H9 (cell line): ENCODE data around the gene MEIOSIN. TPM values are rescaled to one million over a fixed set of nuclear protein-coding genes. Genes with fewer than 3 reads are reported as not detected.

Source experiments
- DNase-seq: peaks from one replicate; pipeline ENCODE4 v3.0.0-alpha.2; 2017
- H2AFZ ChIP-seq: one replicate; pipeline ENCODE4 v1.6.1; 2013; ENCODE audit warnings: mild to moderate bottlenecking, low read length, control low read depth, moderate library complexity
- H2AK5ac ChIP-seq: 2 replicates; pipeline ENCODE4 v1.6.1; 2013; ENCODE audit warnings: low read length, control low read depth, mixed read lengths; ENCODE audit not compliant: insufficient read length
- H2BK120ac ChIP-seq: one replicate; pipeline ENCODE4 v1.6.1; 2013; ENCODE audit warnings: low read depth, mild to moderate bottlenecking, low read length, control low read depth, inconsistent platforms; ENCODE audit not compliant: poor library complexity, severe bottlenecking
- H2BK12ac ChIP-seq: 2 replicates; pipeline ENCODE4 v1.6.1; 2013; ENCODE audit warnings: low read length, control low read depth, mixed read lengths, low read depth; ENCODE audit not compliant: insufficient read length
- H2BK15ac ChIP-seq: 2 replicates; pipeline ENCODE4 v1.6.1; 2013; ENCODE audit warnings: low read depth, low read length, control low read depth
- H2BK20ac ChIP-seq: one replicate; pipeline ENCODE4 v1.6.1; 2013; ENCODE audit warnings: low read depth, mild to moderate bottlenecking, low read length, control low read depth, inconsistent platforms; ENCODE audit not compliant: poor library complexity, severe bottlenecking
- H2BK5ac ChIP-seq: 2 replicates; pipeline ENCODE4 v1.6.1; 2013; ENCODE audit warnings: low read length, control low read depth, mixed read lengths; ENCODE audit not compliant: insufficient read length
- H3K14ac ChIP-seq: 2 replicates; pipeline ENCODE4 v1.6.1; 2013; ENCODE audit warnings: low read length, control low read depth; ENCODE audit not compliant: insufficient read depth
- H3K18ac ChIP-seq: 2 replicates; pipeline ENCODE4 v1.6.1; 2013; ENCODE audit warnings: low read depth, mild to moderate bottlenecking, mixed read lengths, low read length, control low read depth; ENCODE audit not compliant: insufficient read length
- H3K23ac ChIP-seq: 2 replicates; pipeline ENCODE4 v1.6.1; 2013; ENCODE audit warnings: low read length, control low read depth, mixed read lengths, low read depth; ENCODE audit not compliant: insufficient read length
- H3K23me2 ChIP-seq: 2 replicates; pipeline ENCODE4 v1.6.1; 2013; ENCODE audit warnings: low read depth, mild to moderate bottlenecking, mixed read lengths, low read length, control low read depth; ENCODE audit not compliant: insufficient read length, poor library complexity, severe bottlenecking
- H3K27ac ChIP-seq: 2 replicates; pipeline ENCODE4 v1.5.1; 2013; ENCODE audit warnings: low read length, control low read depth, mixed read lengths, low read depth; ENCODE audit not compliant: insufficient read length
- H3K27me3 ChIP-seq: 2 replicates; pipeline ENCODE4 v1.6.1; 2013; ENCODE audit warnings: low read length, control low read depth, inconsistent platforms; ENCODE audit not compliant: insufficient read depth
- H3K4ac ChIP-seq: 2 replicates; pipeline ENCODE4 v1.6.1; 2013; ENCODE audit warnings: low read depth, mild to moderate bottlenecking, control low read depth, inconsistent platforms, low read length, moderate library complexity
- H3K4me1 ChIP-seq: 2 replicates; pipeline ENCODE4 v1.6.1; 2013; ENCODE audit warnings: low read length, control low read depth, inconsistent platforms; ENCODE audit not compliant: insufficient read depth
- H3K4me2 ChIP-seq: 2 replicates; pipeline ENCODE4 v1.6.1; 2013; ENCODE audit warnings: low read length, control low read depth, mixed read lengths; ENCODE audit not compliant: insufficient read length, insufficient read depth
- H3K56ac ChIP-seq: 2 replicates; pipeline ENCODE4 v1.6.1; 2013; ENCODE audit warnings: low read depth, mild to moderate bottlenecking, mixed read lengths, low read length, control low read depth; ENCODE audit not compliant: insufficient read length
- H3K79me1 ChIP-seq: 2 replicates; pipeline ENCODE4 v1.6.1; 2013; ENCODE audit warnings: low read depth, mild to moderate bottlenecking, moderate library complexity, low read length, control low read depth, inconsistent platforms; ENCODE audit not compliant: insufficient read depth, poor library complexity, severe bottlenecking
- H3K79me2 ChIP-seq: 2 replicates; pipeline ENCODE4 v1.6.1; 2013; ENCODE audit warnings: low read length, control low read depth, inconsistent platforms; ENCODE audit not compliant: insufficient read depth
- H3K9ac ChIP-seq: 2 replicates; pipeline ENCODE4 v1.6.1; 2013; ENCODE audit warnings: low read length, control low read depth, mixed read lengths; ENCODE audit not compliant: insufficient read length; ENCODE audit errors: extremely low read depth
- H3K9me3 ChIP-seq: one replicate; pipeline ENCODE4 v1.6.1; 2013; ENCODE audit warnings: low read depth, low read length, inconsistent platforms; ENCODE audit not compliant: control insufficient read depth
- H3T11ph ChIP-seq: one replicate; pipeline ENCODE4 v1.6.1; 2013; ENCODE audit warnings: mild to moderate bottlenecking, low read length, control low read depth, inconsistent platforms
- H4K20me1 ChIP-seq: one replicate; pipeline ENCODE4 v1.6.1; 2013; ENCODE audit not compliant: control insufficient read depth, insufficient read length, insufficient read depth
- H4K5ac ChIP-seq: 2 replicates; pipeline ENCODE4 v1.6.1; 2013; ENCODE audit warnings: low read depth, mild to moderate bottlenecking, mixed read lengths, low read length, control low read depth; ENCODE audit not compliant: insufficient read length
- H4K8ac ChIP-seq: replicated peaks from 2 replicates; pipeline ENCODE4 v1.6.1; 2013; ENCODE audit warnings: low read length, control low read depth, mixed read lengths, low read depth; ENCODE audit not compliant: insufficient read length
- H4K91ac ChIP-seq: 2 replicates; pipeline ENCODE4 v1.6.1; 2013; ENCODE audit warnings: low read depth, mild to moderate bottlenecking, moderate library complexity, mixed read lengths, low read length, control low read depth; ENCODE audit not compliant: insufficient read length
- H3K27ac Mint-ChIP-seq, 3 experiments: 2 replicates in 2 of 3; 3 replicates in 1 of 3; pipeline ENCODE4 v1.8.0; 2020 to 2021; ENCODE audit warnings: mixed read lengths in 3 of 3, mild to moderate bottlenecking in 1 of 3, moderate library complexity in 1 of 3
- H3K27me3 Mint-ChIP-seq: 2 replicates; pipeline ENCODE4 v1.8.0; 2021; ENCODE audit warnings: low read depth, mild to moderate bottlenecking, moderate library complexity, mixed read lengths
- H3K36me3 Mint-ChIP-seq, 3 experiments: 2 replicates in 2 of 3; 3 replicates in 1 of 3; pipeline ENCODE4 v1.8.0; 2020 to 2021; ENCODE audit warnings: low read depth in 3 of 3, mixed read lengths in 3 of 3; ENCODE audit not compliant: insufficient read depth in 1 of 3
- H3K4me1 Mint-ChIP-seq, 2 experiments: 2 replicates each; pipeline ENCODE4 v1.8.0; 2020; ENCODE audit warnings: mixed read lengths in 2 of 2
- H3K4me3 Mint-ChIP-seq, 2 experiments: 2 replicates in 1 of 2; 3 replicates in 1 of 2; pipeline ENCODE4 v1.8.0; 2020 to 2021; ENCODE audit warnings: mild to moderate bottlenecking in 2 of 2, mixed read lengths in 2 of 2, moderate library complexity in 1 of 2
- H3K9me3 Mint-ChIP-seq, 2 experiments: 2 replicates in 1 of 2; 3 replicates in 1 of 2; pipeline ENCODE4 v1.8.0; 2020; ENCODE audit warnings: mild to moderate bottlenecking in 2 of 2, mixed read lengths in 2 of 2, moderate library complexity in 1 of 2
- WGBS: extraction: QIAGEN DNeasy Blood & Tissue Kit; methylation state at CpG from one replicate; pipeline ENCODE4 v1.1.7; 2013; ENCODE audit warnings: missing lambda C conversion rate, low lambda C conversion rate, mixed read lengths; ENCODE audit not compliant: insufficient read length; ENCODE audit errors: extremely low coverage; 5-methylcytosine and 5-hydroxymethylcytosine counted together
- total RNA-seq: library from RNA; stranded (reverse); gene quantifications from 2 replicates; pipeline ENCODE4 v1.2.1, GENCODE V29; 2021
- TF ChIP-seq, protein P1 (sequence below): fragments of 200-600 bp; sonication (generic); conservative IDR thresholded peaks from 3 replicates; pipeline ENCODE4 v1.8.0; 2021; ENCODE audit warnings: antibody characterized with exemption, mild to moderate bottlenecking

The MEIOSIN gene
- total RNA-seq, 1 experiment from 2014 or later: not detected

GRCh38 chr19:45781214-45782161 lies 48.2 kb downstream of the MEIOSIN start:
- H3K18ac ChIP-seq: no peak overlapping the region
- H2BK120ac ChIP-seq: no peak overlapping the region
- H3K36me3 Mint-ChIP-seq: peaks cover 13 to 43% (median 37%) of the 10 kb centered on the region in 3 experiments; a peak in 6 of 7 replicates
- H3K9me3 ChIP-seq: no peaks in the 10 kb centered on the region
- no peaks in the 10 kb centered on the region for H3K79me1 ChIP-seq
- H4K5ac ChIP-seq: no peak overlapping the region
- no peak overlapping the region for H3K23ac ChIP-seq
- H3K27me3 ChIP-seq: no peaks in the 10 kb centered on the region; the same call in 1 of the 2 replicates
- H3K79me2 ChIP-seq: no peaks in the 10 kb centered on the region
- H4K91ac ChIP-seq: no peak overlapping the region
- H3K4me1 ChIP-seq: peaks cover 3% of the 10 kb centered on the region; the same call in 1 of the 2 replicates
- H3K27ac Mint-ChIP-seq: no peak overlapping the region; a peak in 2 of 7 replicates
- H2BK20ac ChIP-seq: no peak overlapping the region
- no peak for DNase-seq
- no peak overlapping the region for H3K4me2 ChIP-seq
- no peak overlapping the region for H2BK12ac ChIP-seq
- H3K4me3 Mint-ChIP-seq: no peak overlapping the region
- H4K20me1 ChIP-seq: no peaks in the 10 kb centered on the region
- no peak overlapping the region for H3K27ac ChIP-seq
- H3T11ph ChIP-seq: no peak overlapping the region
- no peak overlapping the region for H2BK15ac ChIP-seq
- H3K9ac ChIP-seq: no peak overlapping the region
- H3K27me3 Mint-ChIP-seq: peaks cover 18% of the 10 kb centered on the region
- H3K4ac ChIP-seq: no peak overlapping the region
- no peak overlapping the region; the same call in 1 of the 2 replicates for H3K14ac ChIP-seq
- H2BK5ac ChIP-seq: no peak overlapping the region
- no peak overlapping the region for H4K8ac ChIP-seq
- H2AK5ac ChIP-seq: no peak overlapping the region
- no peak overlapping the region for H3K56ac ChIP-seq
- no peak overlapping the region for H2AFZ ChIP-seq
- WGBS: no CpG with 5 or more reads among the region's 17 CpGs
- TF ChIP-seq, protein P1, sequence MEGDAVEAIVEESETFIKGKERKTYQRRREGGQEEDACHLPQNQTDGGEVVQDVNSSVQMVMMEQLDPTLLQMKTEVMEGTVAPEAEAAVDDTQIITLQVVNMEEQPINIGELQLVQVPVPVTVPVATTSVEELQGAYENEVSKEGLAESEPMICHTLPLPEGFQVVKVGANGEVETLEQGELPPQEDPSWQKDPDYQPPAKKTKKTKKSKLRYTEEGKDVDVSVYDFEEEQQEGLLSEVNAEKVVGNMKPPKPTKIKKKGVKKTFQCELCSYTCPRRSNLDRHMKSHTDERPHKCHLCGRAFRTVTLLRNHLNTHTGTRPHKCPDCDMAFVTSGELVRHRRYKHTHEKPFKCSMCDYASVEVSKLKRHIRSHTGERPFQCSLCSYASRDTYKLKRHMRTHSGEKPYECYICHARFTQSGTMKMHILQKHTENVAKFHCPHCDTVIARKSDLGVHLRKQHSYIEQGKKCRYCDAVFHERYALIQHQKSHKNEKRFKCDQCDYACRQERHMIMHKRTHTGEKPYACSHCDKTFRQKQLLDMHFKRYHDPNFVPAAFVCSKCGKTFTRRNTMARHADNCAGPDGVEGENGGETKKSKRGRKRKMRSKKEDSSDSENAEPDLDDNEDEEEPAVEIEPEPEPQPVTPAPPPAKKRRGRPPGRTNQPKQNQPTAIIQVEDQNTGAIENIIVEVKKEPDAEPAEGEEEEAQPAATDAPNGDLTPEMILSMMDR: no peak
- H3K4me1 Mint-ChIP-seq: peaks cover 23 to 42% of the 10 kb centered on the region in 2 experiments
- H3K9me3 Mint-ChIP-seq: no peaks in the 10 kb centered on the region
- peaks cover 6% of the 10 kb centered on the region for H3K23me2 ChIP-seq
